WTC11 (cell line): ENCODE data around the gene RAB12. TPM values are rescaled to one million over a fixed set of nuclear protein-coding genes. Genes with fewer than 3 reads are reported as not detected.

Experiments
- ATAC-seq: fragments of 200-7000 bp; cut with Tn5 transposase; 2 replicates; pipeline ENCODE4 v1.10.0; 2021; ENCODE audit warnings: mild to moderate bottlenecking, moderate library complexity
- CTCF ChIA-PET: fragments of 300-600 bp; sonication (Branson Sonifier 250); formaldehyde crosslinking; loops from one replicate; lab custom pipeline; 2021; ENCODE audit warnings: antibody characterized with exemption; lab: Charles Lee
- POLR2A ChIA-PET: fragments of 350-600 bp; sonication (Branson Sonifier 250); formaldehyde crosslinking; loops from one replicate; lab custom pipeline; 2021; ENCODE audit warnings: antibody characterized with exemption; lab: Charles Lee
- DNase-seq: peaks from one replicate; pipeline ENCODE4 v3.0.0; 2021; ENCODE audit warnings: low spot score
- H3K27ac Mint-ChIP-seq: 2 replicates; pipeline ENCODE4 v1.8.0; 2021; ENCODE audit warnings: mixed read lengths
- H3K27me3 Mint-ChIP-seq: 2 replicates; pipeline ENCODE4 v1.8.0; 2021; ENCODE audit warnings: low read depth, mild to moderate bottlenecking, moderate library complexity, mixed read lengths
- H3K36me3 Mint-ChIP-seq: 2 replicates; pipeline ENCODE4 v1.8.0; 2021; ENCODE audit warnings: mixed read lengths
- H3K4me1 Mint-ChIP-seq: 2 replicates; pipeline ENCODE4 v1.8.0; 2022; ENCODE audit warnings: mixed read lengths
- H3K4me3 Mint-ChIP-seq: 2 replicates; pipeline ENCODE4 v1.8.0; 2021; ENCODE audit warnings: mild to moderate bottlenecking, moderate library complexity, mixed read lengths
- H3K9me3 Mint-ChIP-seq: 2 replicates; pipeline ENCODE4 v1.8.0; 2021; ENCODE audit warnings: mixed read lengths
- E2F1 ChIP-seq: sonication (generic); formaldehyde crosslinking; IDR thresholded peaks from 2 replicates; pipeline ENCODE4 v1.8.0; 2022; ENCODE audit warnings: mild to moderate bottlenecking, missing genetic modification reagents
- ETV6 ChIP-seq: sonication (generic); formaldehyde crosslinking; IDR thresholded peaks from 2 replicates; pipeline ENCODE4 v1.8.1; 2022; ENCODE audit warnings: mild to moderate bottlenecking, missing genetic modification reagents
- FOXP4 ChIP-seq: sonication (generic); formaldehyde crosslinking; IDR thresholded peaks from 2 replicates; pipeline ENCODE4 v1.8.0; 2022; ENCODE audit warnings: mild to moderate bottlenecking, missing genetic modification reagents
- HMGA2 ChIP-seq: fragments of 250-450 bp; sonication (Bioruptor Pico); IDR thresholded peaks from 2 replicates; pipeline ENCODE4 v1.4.0; 2021; ENCODE audit warnings: mild to moderate bottlenecking, moderate library complexity
- KAT7 ChIP-seq: sonication (generic); formaldehyde crosslinking; IDR thresholded peaks from 2 replicates; pipeline ENCODE4 v1.8.1; 2023; ENCODE audit warnings: missing genetic modification reagents, mild to moderate bottlenecking, borderline replicate concordance
- MYBL2 ChIP-seq: sonication (generic); formaldehyde crosslinking; IDR thresholded peaks from 2 replicates; pipeline ENCODE4 v1.8.1; 2023; ENCODE audit warnings: mild to moderate bottlenecking, moderate library complexity, missing genetic modification reagents
- NFYB ChIP-seq: sonication (generic); formaldehyde crosslinking; conservative IDR thresholded peaks from 2 replicates; pipeline ENCODE4 v1.8.0; 2022; ENCODE audit warnings: low read depth, missing genetic modification reagents
- NR1H2 ChIP-seq: sonication (generic); formaldehyde crosslinking; IDR thresholded peaks from 2 replicates; pipeline ENCODE4 v1.9.0; 2021; ENCODE audit warnings: mild to moderate bottlenecking, moderate library complexity, missing genetic modification reagents
- NR3C1 ChIP-seq: sonication (generic); formaldehyde crosslinking; conservative IDR thresholded peaks from 2 replicates; pipeline ENCODE4 v1.8.1; 2023; ENCODE audit warnings: low read depth, mild to moderate bottlenecking, missing genetic modification reagents
- PREB ChIP-seq: sonication (generic); formaldehyde crosslinking; IDR thresholded peaks from 2 replicates; pipeline ENCODE4 v1.8.1; 2022; ENCODE audit warnings: mild to moderate bottlenecking, missing genetic modification reagents, moderate library complexity, borderline replicate concordance
- STAT6 ChIP-seq: sonication (generic); formaldehyde crosslinking; conservative IDR thresholded peaks from 2 replicates; pipeline ENCODE4 v1.8.1; 2023; ENCODE audit warnings: mild to moderate bottlenecking, low read depth, missing genetic modification reagents, moderate library complexity
- TEAD1 ChIP-seq: sonication (generic); formaldehyde crosslinking; IDR thresholded peaks from 2 replicates; pipeline ENCODE4 v1.8.0; 2022; ENCODE audit warnings: mild to moderate bottlenecking, missing genetic modification reagents
- TP53 ChIP-seq: sonication (generic); formaldehyde crosslinking; IDR thresholded peaks from 2 replicates; pipeline ENCODE4 v1.8.1; 2023; ENCODE audit warnings: mild to moderate bottlenecking, missing genetic modification reagents
- USF1 ChIP-seq: sonication (generic); formaldehyde crosslinking; IDR thresholded peaks from 2 replicates; pipeline ENCODE4 v1.8.0; 2022; ENCODE audit warnings: mild to moderate bottlenecking, missing genetic modification reagents
- ZNF121 ChIP-seq: sonication (generic); formaldehyde crosslinking; IDR thresholded peaks from 2 replicates; pipeline ENCODE4 v1.8.0; 2023; ENCODE audit warnings: missing genetic modification reagents
- ZNF138 ChIP-seq: sonication (generic); formaldehyde crosslinking; conservative IDR thresholded peaks from 2 replicates; pipeline ENCODE4 v1.8.1; 2022; ENCODE audit warnings: mild to moderate bottlenecking, moderate library complexity, missing genetic modification reagents
- ZSCAN18 ChIP-seq: fragments of 250-450 bp; sonication (Bioruptor Pico); IDR thresholded peaks from 2 replicates; pipeline ENCODE4 v2.1.2; 2022; ENCODE audit warnings: mild to moderate bottlenecking, moderate library complexity
- total RNA-seq: library from RNA; stranded (reverse); gene quantifications from 3 replicates; pipeline ENCODE4 v1.2.3, GENCODE V29; 2021

Gene RAB12
- total RNA-seq, 1 experiment from 2014 or later = 69.3 TPM

- Mint-ChIP-seq H3K9me3 (peaks cover 4% of the 10 kb centered on the region), H3K4me1 (peaks cover 23% of the 10 kb centered on the region), H3K36me3 (no peaks in the 10 kb centered on the region), H3K27me3 (peaks cover 2% of the 10 kb centered on the region; the same call in 1 of the 2 replicates), H3K4me3 (no peak overlapping the region), H3K27ac (no peak overlapping the region)
- TF ChIP-seq FOXP4 = no peak
- no peak for TF ChIP-seq ETV6 (CRISPR knock-in tag)
- no peak for TF ChIP-seq E2F1
- no peak for TF ChIP-seq PREB (CRISPR knock-in tag)
- TF ChIP-seq KAT7 (CRISPR knock-in tag) = no peak
- TF ChIP-seq NFYB (CRISPR knock-in tag) = no peak
- no peak for TF ChIP-seq USF1 (CRISPR knock-in tag)
- TF ChIP-seq TEAD1 (CRISPR knock-in tag) = no peak
- TF ChIP-seq ZNF138 (CRISPR knock-in tag) = no peak
- TF ChIP-seq NR3C1 (CRISPR knock-in tag) = no peak
- TF ChIP-seq ZSCAN18 (CRISPR knock-in tag) = no peak
- DNase-seq (no peak), ATAC-seq (no peak)
- ChIA-PET POLR2A (no interaction called here), CTCF (interaction anchor here (1.7 kb wide), 1 partner anchor 29 kb away, joined by 5 read pairs; no protein-coding TSS in a partner anchor)
Measured at GRCh38 chr18:8667846-8668245, 58.6 kb downstream of the RAB12 start.

- Mint-ChIP-seq H3K27me3 (peaks cover 2% of the 10 kb centered on the region; the same call in 1 of the 2 replicates), H3K4me3 (no peak overlapping the region), H3K36me3 (no peaks in the 10 kb centered on the region), H3K4me1 (peaks cover 19% of the 10 kb centered on the region), H3K27ac (no peak overlapping the region), H3K9me3 (peaks cover 5% of the 10 kb centered on the region)
- TF ChIP-seq STAT6 (CRISPR knock-in tag) (no peak), TP53 (no peak), ZNF121 (no peak), NR1H2 (CRISPR knock-in tag) (no peak), MYBL2 (no peak), HMGA2 (CRISPR knock-in tag) (no peak), NFYB (CRISPR knock-in tag) (no peak)
- POLR2A ChIA-PET = no interaction called here
- ATAC-seq (no peak), DNase-seq (no peak)
- CTCF ChIA-PET = interaction anchor here (1.7 kb wide), 1 partner anchor 29 kb away, joined by 5 read pairs; no protein-coding TSS in a partner anchor
Measured at GRCh38 chr18:8668381-8668780, 59.1 kb downstream of the RAB12 start.
